Measurements from ENCODE around the gene NPY5R. TPM values are rescaled to one million over a fixed set of nuclear protein-coding genes. Genes with fewer than 3 reads are reported as not detected.

NPY5R gene
- total RNA-seq (2022; extraction: Qiagen RNA extraction), result not detected in 5 replicates

GRCh38 chr4:163343604-163344146 is at the start of gene NPY5R:
TSS of gene NPY5R (plus strand) at chr4:163343892. CDS start at chr4:163350274, 6,382 bp downstream.

GRCh38 chr4:163332526-163333406 is 10.9 kb upstream of the NPY5R start, which contains the start of gene NPY1R:
TSS of gene NPY1R (minus strand) at chr4:163332596. CDS start at chr4:163326554, 6,042 bp downstream.

Other genes with a start within 250 kb of the NPY5R start
- 14.0 to 15.3 TPM (median 14.4 TPM) in 5 replicates for gene NAF1, start 177.0 kb upstream of the NPY5R start, total RNA-seq (2022; extraction: Qiagen RNA extraction)
- 0.08 to 0.17 TPM (median 0.12 TPM) in 4 of 5 replicates, not detected in the other for gene NPY1R, start 11.3 kb upstream of the NPY5R start, total RNA-seq (2022; extraction: Qiagen RNA extraction)
- gene TKTL2, start 129.9 kb downstream of the NPY5R start, total RNA-seq (2022; extraction: Qiagen RNA extraction), result not detected in 5 replicates
- 19.4 to 32.7 TPM (median 23.7 TPM) in 5 replicates for gene TMA16, start 150.8 kb downstream of the NPY5R start, total RNA-seq (2022; extraction: Qiagen RNA extraction)

Data from A549 treated with Hydrocortisone at 1 μM for 4 hours (cell line).